ENCODE results near the gene EVC.

Gene EVC

DNA sequence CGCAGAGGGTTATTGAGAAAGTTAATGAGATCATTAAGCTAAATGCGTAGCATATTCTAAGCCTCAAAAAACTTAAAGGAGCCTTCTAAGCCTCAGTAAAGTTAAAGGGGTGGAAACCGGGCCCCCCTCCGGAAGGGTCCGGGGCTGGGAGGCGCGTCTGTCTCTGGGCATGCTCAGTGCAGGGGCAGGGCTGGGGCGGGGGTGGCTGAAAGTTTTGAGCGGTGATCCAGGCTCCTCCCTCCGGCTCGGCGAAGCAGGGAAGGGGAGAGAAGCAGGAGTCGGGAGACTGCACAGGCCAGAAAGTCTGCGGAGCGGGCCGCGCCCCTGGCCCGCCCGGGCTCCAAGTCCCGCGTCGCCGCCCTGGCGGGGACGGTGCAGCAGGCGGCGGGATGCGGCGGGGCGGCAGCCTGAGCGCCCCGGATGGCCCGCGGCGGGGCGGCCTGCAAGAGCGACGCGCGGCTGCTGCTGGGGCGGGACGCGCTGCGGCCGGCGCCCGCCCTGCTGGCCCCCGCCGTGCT, at the start of gene EVC:
TSS of gene EVC (plus strand) at position 241 of the 518 bp plus-strand sequence. CDS start at position 421, 180 bp downstream.
- Histone ChIP-seq H3K9me3 (ENCODE audit: control insufficient read depth in 2 of 2, low read length in 2 of 2) (peaks cover 4% of the 10 kb centered on the region in 2 donors), H3K27me3 (ENCODE audit: control insufficient read depth in 1 of 2, insufficient read depth in 2 of 2, low read length in 2 of 2) (no peaks in the 10 kb centered on the region), H3K9ac (ENCODE audit: low read length in 2 of 2) (peak within 1 kb of the TSS; percentile 48 to 73), H3K27ac (ENCODE audit: low read length) (peak within 1 kb of the TSS; percentile 80), H3K36me3 (ENCODE audit: control insufficient read depth in 2 of 2, insufficient read depth in 2 of 2, low read length in 2 of 2) (no peaks in the 10 kb centered on the region), H3K4me3 (ENCODE audit: low read length in 2 of 2) (peak within 1 kb of the TSS; percentile 83 to 86), H3K4me1 (ENCODE audit: control insufficient read depth, insufficient read depth, low read length) (peaks cover 48% of the 10 kb centered on the region)

- no peak overlapping the region for H3K9ac ChIP-seq (ENCODE audit: low read length in 2 of 2)
- no peak overlapping the region for H3K4me3 ChIP-seq (ENCODE audit: low read length in 2 of 2)
- no peaks in the 10 kb centered on the region for H3K4me1 ChIP-seq (ENCODE audit: control insufficient read depth, insufficient read depth, low read length)
- no peak overlapping the region for H3K27ac ChIP-seq (ENCODE audit: low read length)
- peaks cover 19 to 45% of the 10 kb centered on the region in 2 donors for H3K36me3 ChIP-seq (ENCODE audit: control insufficient read depth in 2 of 2, insufficient read depth in 2 of 2, low read length in 2 of 2)
- H3K9me3 ChIP-seq (ENCODE audit: control insufficient read depth in 2 of 2, low read length in 2 of 2): peaks cover 0 to 5% of the 10 kb centered on the region in 2 donors
- H3K27me3 ChIP-seq (ENCODE audit: control insufficient read depth in 1 of 2, insufficient read depth in 2 of 2, low read length in 2 of 2): no peaks in the 10 kb centered on the region
Observed at GRCh38 chr4:5661237-5661636, 49.8 kb upstream of the EVC start.

DNA sequence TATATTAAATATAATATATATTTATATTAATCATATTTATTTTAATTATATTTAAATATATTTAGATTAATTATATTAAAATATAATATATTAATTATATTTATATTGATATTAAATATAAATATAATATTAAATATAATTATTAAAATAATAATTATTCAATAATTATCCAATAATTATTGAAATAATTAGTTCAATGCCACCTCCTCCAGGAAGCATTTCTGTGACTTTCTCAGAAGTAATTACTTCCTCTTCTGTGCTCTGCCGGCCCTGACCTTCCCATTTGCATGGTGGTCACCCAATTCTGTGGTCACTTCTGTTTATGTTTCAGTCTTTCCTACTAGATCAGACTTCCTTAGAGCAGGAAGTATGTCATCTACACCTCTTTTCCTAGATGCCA, 48.4 kb upstream of the EVC start:
- H3K4me3 ChIP-seq (ENCODE audit: low read length in 2 of 2): no peak overlapping the region
- H3K4me1 ChIP-seq (ENCODE audit: control insufficient read depth, insufficient read depth, low read length): no peaks in the 10 kb centered on the region
- peaks cover 0 to 5% of the 10 kb centered on the region in 2 donors for H3K9me3 ChIP-seq (ENCODE audit: control insufficient read depth in 2 of 2, low read length in 2 of 2)
- no peak overlapping the region for H3K9ac ChIP-seq (ENCODE audit: low read length in 2 of 2)
- H3K27ac ChIP-seq (ENCODE audit: low read length): no peak overlapping the region
- no peaks in the 10 kb centered on the region for H3K27me3 ChIP-seq (ENCODE audit: control insufficient read depth in 1 of 2, insufficient read depth in 2 of 2, low read length in 2 of 2)
- H3K36me3 ChIP-seq (ENCODE audit: control insufficient read depth in 2 of 2, insufficient read depth in 2 of 2, low read length in 2 of 2): peaks cover 17 to 33% of the 10 kb centered on the region in 2 donors

DNA sequence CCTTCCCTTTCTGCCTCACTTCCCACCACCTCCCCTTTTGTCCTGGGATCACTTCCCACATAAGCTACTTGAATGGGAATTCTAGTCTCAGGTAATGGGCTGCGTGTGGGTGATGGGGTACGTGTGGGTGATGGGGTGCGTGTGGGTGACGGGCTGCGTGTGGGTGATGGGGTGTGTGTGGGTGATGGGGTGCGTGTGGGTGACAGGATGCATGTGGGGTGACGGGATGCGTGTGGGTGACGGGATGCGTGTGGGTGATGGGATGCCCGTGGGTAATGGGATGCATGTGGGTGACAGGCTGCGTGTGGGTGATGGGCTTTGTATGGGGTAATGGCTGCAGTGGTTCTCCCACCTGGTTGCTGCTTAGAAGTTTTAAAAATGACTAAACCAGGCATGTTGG, 46.2 kb upstream of the EVC start:
- Histone ChIP-seq H3K27ac (ENCODE audit: low read length) (no peak overlapping the region), H3K36me3 (ENCODE audit: control insufficient read depth in 2 of 2, insufficient read depth in 2 of 2, low read length in 2 of 2) (peaks cover 17 to 33% of the 10 kb centered on the region in 2 donors)

GRCh38 chr4:5666741-5667140, 44.3 kb upstream of the EVC start:
- no peaks in the 10 kb centered on the region for H3K4me1 ChIP-seq (ENCODE audit: control insufficient read depth, insufficient read depth, low read length)
- H3K36me3 ChIP-seq (ENCODE audit: control insufficient read depth in 2 of 2, insufficient read depth in 2 of 2, low read length in 2 of 2): peaks cover 10 to 25% of the 10 kb centered on the region in 2 donors
- no peak overlapping the region for H3K9ac ChIP-seq (ENCODE audit: low read length in 2 of 2)
- no peak overlapping the region for H3K4me3 ChIP-seq (ENCODE audit: low read length in 2 of 2)
- H3K9me3 ChIP-seq (ENCODE audit: control insufficient read depth in 2 of 2, low read length in 2 of 2): peaks cover 0 to 2% of the 10 kb centered on the region in 2 donors
- no peak overlapping the region for H3K27ac ChIP-seq (ENCODE audit: low read length)
- H3K27me3 ChIP-seq (ENCODE audit: control insufficient read depth in 1 of 2, insufficient read depth in 2 of 2, low read length in 2 of 2): no peaks in the 10 kb centered on the region

More for the DNA sequence above, 46.2 kb upstream of the EVC start:
- no peak overlapping the region for H3K9ac ChIP-seq (ENCODE audit: low read length in 2 of 2)
- no peaks in the 10 kb centered on the region for H3K4me1 ChIP-seq (ENCODE audit: control insufficient read depth, insufficient read depth, low read length)
- H3K27me3 ChIP-seq (ENCODE audit: control insufficient read depth in 1 of 2, insufficient read depth in 2 of 2, low read length in 2 of 2): no peaks in the 10 kb centered on the region
- no peak overlapping the region for H3K4me3 ChIP-seq (ENCODE audit: low read length in 2 of 2)
- H3K9me3 ChIP-seq (ENCODE audit: control insufficient read depth in 2 of 2, low read length in 2 of 2): peaks cover 0 to 5% of the 10 kb centered on the region in 2 donors

- Histone ChIP-seq H3K9me3 (ENCODE audit: control insufficient read depth in 2 of 2, low read length in 2 of 2) (no peaks in the 10 kb centered on the region), H3K4me3 (ENCODE audit: low read length in 2 of 2) (no peak overlapping the region), H3K9ac (ENCODE audit: low read length in 2 of 2) (no peak overlapping the region), H3K36me3 (ENCODE audit: control insufficient read depth in 2 of 2, insufficient read depth in 2 of 2, low read length in 2 of 2) (peaks cover 29 to 48% of the 10 kb centered on the region in 2 donors), H3K27ac (ENCODE audit: low read length) (no peak overlapping the region), H3K4me1 (ENCODE audit: control insufficient read depth, insufficient read depth, low read length) (no peaks in the 10 kb centered on the region), H3K27me3 (ENCODE audit: control insufficient read depth in 1 of 2, insufficient read depth in 2 of 2, low read length in 2 of 2) (no peaks in the 10 kb centered on the region)
Observed at GRCh38 chr4:5676763-5677162, 34.2 kb upstream of the EVC start.

DNA sequence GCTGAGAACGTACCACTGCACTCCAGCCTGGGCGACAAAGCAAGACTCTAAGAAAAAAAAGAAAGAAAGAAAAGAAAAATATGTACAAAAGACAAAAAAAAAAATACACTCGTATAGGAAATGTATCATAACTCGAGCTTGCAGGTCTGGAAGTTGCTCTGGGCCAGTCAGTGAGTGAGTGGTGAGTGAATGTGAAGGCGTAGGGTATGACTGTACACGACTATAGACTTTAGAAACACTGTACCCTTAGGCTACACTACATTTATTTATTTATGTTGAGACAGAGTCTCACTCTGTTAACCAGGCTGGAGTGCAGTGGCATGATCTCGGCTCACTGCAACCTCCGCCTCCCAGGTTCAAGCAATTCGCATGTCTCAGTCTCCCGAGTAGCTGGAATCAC, 32.0 kb upstream of the EVC start:
- peaks cover 2% of the 10 kb centered on the region for H3K4me1 ChIP-seq (ENCODE audit: control insufficient read depth, insufficient read depth, low read length)
- H3K27ac ChIP-seq (ENCODE audit: low read length): no peak overlapping the region
- no peaks in the 10 kb centered on the region for H3K27me3 ChIP-seq (ENCODE audit: control insufficient read depth in 1 of 2, insufficient read depth in 2 of 2, low read length in 2 of 2)
- no peak overlapping the region for H3K4me3 ChIP-seq (ENCODE audit: low read length in 2 of 2)
- no peaks in the 10 kb centered on the region for H3K9me3 ChIP-seq (ENCODE audit: control insufficient read depth in 2 of 2, low read length in 2 of 2)
- no peak overlapping the region for H3K9ac ChIP-seq (ENCODE audit: low read length in 2 of 2)
- H3K36me3 ChIP-seq (ENCODE audit: control insufficient read depth in 2 of 2, insufficient read depth in 2 of 2, low read length in 2 of 2): peaks cover 29 to 45% of the 10 kb centered on the region in 2 donors

GRCh38 chr4:5683566-5683965, 27.4 kb upstream of the EVC start:
- H3K36me3 ChIP-seq (ENCODE audit: control insufficient read depth in 2 of 2, insufficient read depth in 2 of 2, low read length in 2 of 2): peaks cover 46 to 52% of the 10 kb centered on the region in 2 donors
- H3K4me1 ChIP-seq (ENCODE audit: control insufficient read depth, insufficient read depth, low read length): peaks cover 2% of the 10 kb centered on the region
- no peak overlapping the region for H3K27ac ChIP-seq (ENCODE audit: low read length)
- H3K27me3 ChIP-seq (ENCODE audit: control insufficient read depth in 1 of 2, insufficient read depth in 2 of 2, low read length in 2 of 2): no peaks in the 10 kb centered on the region
- no peak overlapping the region for H3K4me3 ChIP-seq (ENCODE audit: low read length in 2 of 2)
- no peak overlapping the region for H3K9ac ChIP-seq (ENCODE audit: low read length in 2 of 2)
- no peaks in the 10 kb centered on the region for H3K9me3 ChIP-seq (ENCODE audit: control insufficient read depth in 2 of 2, low read length in 2 of 2)

DNA sequence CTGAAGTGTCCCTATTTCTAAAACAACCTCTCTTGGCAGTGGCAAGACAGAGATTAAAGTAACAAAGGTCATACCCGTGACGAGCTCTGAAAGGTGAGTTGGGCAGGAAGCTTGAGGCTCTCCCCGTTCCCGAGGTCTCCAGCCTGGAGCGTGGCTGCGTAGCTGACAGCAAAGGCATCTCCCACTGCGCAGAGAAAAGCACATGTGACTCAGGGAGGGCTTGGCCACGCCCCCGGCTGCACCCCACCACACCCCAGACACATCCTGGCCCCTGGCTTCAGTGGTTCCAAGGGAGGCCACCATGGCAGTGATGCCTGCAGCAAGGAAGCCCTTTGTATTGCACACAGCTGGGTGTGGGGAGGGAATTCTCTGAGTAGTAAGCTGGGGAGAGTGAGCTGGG, 25.7 kb upstream of the EVC start:
- Histone ChIP-seq H3K4me1 (ENCODE audit: control insufficient read depth, insufficient read depth, low read length) (peaks cover 2% of the 10 kb centered on the region), H3K27ac (ENCODE audit: low read length) (no peak overlapping the region), H3K4me3 (ENCODE audit: low read length in 2 of 2) (no peak overlapping the region), H3K9me3 (ENCODE audit: control insufficient read depth in 2 of 2, low read length in 2 of 2) (no peaks in the 10 kb centered on the region), H3K27me3 (ENCODE audit: control insufficient read depth in 1 of 2, insufficient read depth in 2 of 2, low read length in 2 of 2) (no peaks in the 10 kb centered on the region), H3K9ac (ENCODE audit: low read length in 2 of 2) (no peak overlapping the region), H3K36me3 (ENCODE audit: control insufficient read depth in 2 of 2, insufficient read depth in 2 of 2, low read length in 2 of 2) (peaks cover 58 to 60% of the 10 kb centered on the region in 2 donors)

DNA sequence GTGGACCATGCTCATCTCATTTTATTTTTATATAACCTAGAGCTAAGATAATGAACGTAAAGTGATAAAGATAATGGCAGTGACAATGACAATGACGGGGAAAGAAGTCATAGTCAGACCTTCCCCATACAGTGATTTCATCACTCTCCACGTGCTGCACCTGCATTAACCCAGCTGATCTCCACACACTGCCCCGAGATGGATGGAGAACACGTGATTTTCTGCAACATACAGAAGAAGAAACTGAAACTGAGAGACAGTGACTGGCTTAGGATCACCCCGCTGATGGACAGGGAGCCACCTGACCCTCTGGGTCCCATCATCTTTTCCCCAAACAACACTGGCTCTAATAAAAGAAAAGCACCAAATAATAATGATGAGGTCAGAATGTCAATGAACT, 24.7 kb upstream of the EVC start:
- Histone ChIP-seq H3K9ac (ENCODE audit: low read length in 2 of 2) (no peak overlapping the region), H3K36me3 (ENCODE audit: control insufficient read depth in 2 of 2, insufficient read depth in 2 of 2, low read length in 2 of 2) (peaks cover 49 to 54% of the 10 kb centered on the region in 2 donors), H3K27me3 (ENCODE audit: control insufficient read depth in 1 of 2, insufficient read depth in 2 of 2, low read length in 2 of 2) (no peaks in the 10 kb centered on the region), H3K27ac (ENCODE audit: low read length) (no peak overlapping the region), H3K9me3 (ENCODE audit: control insufficient read depth in 2 of 2, low read length in 2 of 2) (no peaks in the 10 kb centered on the region), H3K4me3 (ENCODE audit: low read length in 2 of 2) (no peak overlapping the region), H3K4me1 (ENCODE audit: control insufficient read depth, insufficient read depth, low read length) (peaks cover 2% of the 10 kb centered on the region)

- Histone ChIP-seq H3K27ac (ENCODE audit: low read length) (no peak overlapping the region), H3K9me3 (ENCODE audit: control insufficient read depth in 2 of 2, low read length in 2 of 2) (no peaks in the 10 kb centered on the region), H3K9ac (ENCODE audit: low read length in 2 of 2) (no peak overlapping the region), H3K36me3 (ENCODE audit: control insufficient read depth in 2 of 2, insufficient read depth in 2 of 2, low read length in 2 of 2) (peaks cover 64 to 65% of the 10 kb centered on the region in 2 donors), H3K4me1 (ENCODE audit: control insufficient read depth, insufficient read depth, low read length) (no peaks in the 10 kb centered on the region), H3K4me3 (ENCODE audit: low read length in 2 of 2) (no peak overlapping the region), H3K27me3 (ENCODE audit: control insufficient read depth in 1 of 2, insufficient read depth in 2 of 2, low read length in 2 of 2) (no peaks in the 10 kb centered on the region)
Observed at GRCh38 chr4:5689065-5689464, 21.9 kb upstream of the EVC start.

Measured in stomach smooth muscle (tissue), 2 donors.